GM18499 (cell line): ENCODE data around the gene MYO5A.
"Not testable (repeated sequence)": the region's sequence is repeated elsewhere in the genome, so short reads cannot be mapped to it uniquely, and the experiment has no call there.

Experiments
- ATAC-seq: cut with Tn5 transposase; IDR thresholded peaks from one replicate; pipeline ENCODE4 v1.9.1; 2021; ENCODE audit warnings: moderate number of reproducible peaks; ENCODE audit not compliant: insufficient read depth, unreplicated experiment

Gene MYO5A

DNA sequence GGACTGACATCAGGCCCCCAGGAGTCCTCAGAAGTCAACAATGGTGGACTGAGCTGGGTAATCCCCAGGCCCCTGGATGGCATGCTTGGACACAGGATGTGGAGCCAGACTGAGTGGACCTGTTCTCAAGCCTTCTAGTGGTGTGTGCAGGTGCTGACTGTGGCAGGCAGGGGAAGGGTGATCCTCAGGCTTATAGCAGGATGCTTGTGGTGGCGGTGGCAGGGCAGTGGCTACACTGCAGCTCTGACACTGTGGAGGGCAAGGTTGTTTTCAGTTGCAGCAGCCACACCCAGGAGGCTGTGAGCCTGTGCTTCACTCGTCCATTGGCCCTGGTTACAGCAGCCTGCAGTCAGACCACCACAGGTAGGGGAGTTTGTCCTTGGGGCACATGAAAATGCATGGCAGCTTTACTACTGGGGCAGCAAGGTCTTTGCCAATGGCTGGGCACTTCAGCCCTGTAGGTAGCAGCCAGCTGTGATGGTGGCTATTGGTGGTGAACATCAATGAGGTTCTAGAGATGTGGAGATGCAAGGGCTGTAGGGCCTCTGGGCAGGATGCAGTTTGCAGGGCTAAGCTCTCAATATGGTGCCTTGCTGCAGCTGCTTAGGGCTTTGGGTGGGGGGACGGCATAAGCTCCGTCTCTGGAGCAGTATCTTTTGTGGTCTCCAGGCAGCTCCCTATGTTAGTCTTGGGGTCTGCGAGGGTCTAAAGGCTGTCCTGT lies 17.5 kb upstream of the MYO5A start:
- ATAC-seq: no peak

GRCh38 chr15:52540374-52541012 lies 11.8 kb upstream of the MYO5A start:
- ATAC-seq: no peak

- ATAC-seq: no peak
Observed at GRCh38 chr15:52537459-52537858, 8.8 kb upstream of the MYO5A start.

- ATAC-seq: no peak
Observed at GRCh38 chr15:52532427-52532826, 3.7 kb upstream of the MYO5A start.

GRCh38 chr15:52529940-52530339 lies 1.3 kb upstream of the MYO5A start:
- no peak for ATAC-seq

- no peak for ATAC-seq
Observed at GRCh38 chr15:52529341-52529924, 753 bp upstream of the MYO5A start.

- ATAC-seq: no peak
Observed at GRCh38 chr15:52527911-52528563, 643 bp downstream of the MYO5A start.

- no peak for ATAC-seq
Observed at GRCh38 chr15:52527196-52527910, 1.3 kb downstream of the MYO5A start.

DNA sequence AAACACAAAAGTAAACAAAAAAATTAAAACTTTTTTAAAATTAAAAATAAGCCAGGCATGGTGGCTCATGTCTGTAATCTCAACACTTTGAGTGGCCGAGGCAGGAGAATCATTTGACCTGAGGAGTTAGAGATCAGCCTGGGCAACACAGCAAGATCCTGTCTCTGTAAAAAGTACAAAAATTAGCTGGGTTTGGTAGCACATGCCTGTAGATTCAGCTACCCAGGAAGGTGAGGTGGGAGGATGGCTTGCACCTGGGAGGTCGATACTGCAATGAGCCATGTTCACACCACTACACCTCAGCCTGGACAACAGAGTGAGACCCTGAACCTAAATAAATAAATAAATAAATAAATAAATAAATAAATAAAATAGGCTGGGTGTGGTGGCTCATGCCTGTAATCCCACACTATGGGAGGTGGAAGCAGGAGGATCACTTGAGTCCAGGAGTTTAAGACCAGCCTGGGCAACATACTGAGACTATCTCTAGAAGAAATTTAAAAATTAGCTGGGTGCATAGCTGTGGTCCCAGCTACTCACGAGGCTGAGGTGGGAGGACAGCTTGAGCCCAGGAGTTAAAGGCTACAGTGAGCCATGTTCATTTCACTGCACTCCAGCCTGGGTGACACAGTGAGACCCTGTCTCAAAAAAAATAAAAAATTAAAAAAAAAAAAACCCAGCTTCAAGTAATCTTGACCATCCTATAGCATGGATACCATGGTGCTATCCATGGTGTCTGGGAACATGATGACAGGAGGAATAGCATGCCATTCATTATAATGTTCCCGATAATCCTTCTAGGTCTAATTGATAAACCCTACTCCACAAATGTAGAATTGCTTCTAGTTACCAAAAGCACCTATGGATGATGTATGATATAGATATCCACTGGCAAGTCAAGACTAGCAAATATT lies 4.2 kb downstream of the MYO5A start:
- no peak for ATAC-seq

- ATAC-seq: no peak
Observed at GRCh38 chr15:52523647-52524046, 5.0 kb downstream of the MYO5A start.

GRCh38 chr15:52523192-52523591 lies 5.5 kb downstream of the MYO5A start:
- ATAC-seq: no peak

- ATAC-seq: no peak
Observed at GRCh38 chr15:52521682-52522081, 7.0 kb downstream of the MYO5A start.

DNA sequence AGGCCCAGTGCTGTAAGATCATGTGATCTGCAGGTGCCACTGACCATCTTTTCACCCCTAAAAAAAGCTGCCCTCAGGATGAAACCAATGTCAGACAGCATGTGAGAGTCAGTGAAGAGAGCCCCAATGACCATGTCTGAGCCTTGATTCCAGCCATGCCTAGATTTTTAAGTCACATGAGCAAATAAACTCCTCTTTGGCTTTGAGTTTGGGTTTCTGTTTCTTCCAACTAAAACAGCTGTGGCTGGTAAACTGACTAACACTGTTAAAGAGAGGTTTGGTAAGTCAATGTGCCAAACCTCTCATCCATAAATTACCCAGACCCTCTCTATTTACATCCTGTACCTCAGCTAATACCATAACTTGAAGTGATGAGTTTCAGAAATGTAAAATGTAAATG lies 8.3 kb downstream of the MYO5A start:
- no peak for ATAC-seq

GRCh38 chr15:52518487-52519371 lies 10.0 kb downstream of the MYO5A start:
- ATAC-seq: no peak

- no peak for ATAC-seq
Observed at GRCh38 chr15:52517014-52517413, 11.7 kb downstream of the MYO5A start.

DNA sequence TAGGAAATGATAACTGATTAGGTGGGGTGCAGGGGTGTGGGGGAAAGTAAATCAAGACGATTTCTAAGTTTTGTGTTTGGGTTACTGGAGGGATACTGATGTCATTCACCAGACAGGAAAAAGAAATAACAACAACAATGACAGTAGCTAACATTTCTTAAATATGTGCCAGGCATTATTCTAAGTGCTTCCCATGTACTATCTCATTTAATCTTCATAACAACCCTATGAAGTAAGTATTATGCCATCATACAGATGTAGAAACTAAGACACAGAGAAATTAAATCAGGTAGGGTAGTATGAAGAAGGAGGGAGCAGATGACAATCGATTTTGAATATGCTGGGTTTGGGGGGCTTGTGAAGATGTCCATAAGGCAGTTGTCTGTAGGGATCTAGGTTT lies 13.3 kb downstream of the MYO5A start:
- ATAC-seq: no peak

- no peak for ATAC-seq
Observed at GRCh38 chr15:52514482-52514881, 14.2 kb downstream of the MYO5A start.

- not testable (repeated sequence) for ATAC-seq
Observed at GRCh38 chr15:52512869-52513268, 15.8 kb downstream of the MYO5A start.

GRCh38 chr15:52511084-52511483 lies 17.6 kb downstream of the MYO5A start:
- no peak for ATAC-seq
